ENCODE data around the gene RIBC2. TPM values are rescaled to one million over a fixed set of nuclear protein-coding genes. Genes with fewer than 3 reads are reported as not detected.

RIBC2 gene
- polyA plus RNA-seq, 3 donors = 7.2 to 7.7 (median 7.3) TPM

Other genes starting within 250 kb of the RIBC2 start
- 10 to 100 TPM; 52.0 to 60.3 (median 55.6) TPM for gene NUP50, start 249.8 kb upstream of the RIBC2 start, polyA plus RNA-seq (ENCODE audit: insufficient read length in 3 of 3)
- gene KIAA0930, start 172.8 kb upstream of the RIBC2 start, polyA plus RNA-seq (ENCODE audit: insufficient read length in 3 of 3) = 10 to 100 TPM; 20.3 to 30.6 (median 23.4) TPM
- gene UPK3A, start 128.7 kb upstream of the RIBC2 start, polyA plus RNA-seq (ENCODE audit: insufficient read length in 3 of 3) = 1 to 10 TPM in 1 of 3 donors, under 1 TPM in 2; 0.65 to 1.3 (median 0.95) TPM
- gene FAM118A, start 103.8 kb upstream of the RIBC2 start, polyA plus RNA-seq (ENCODE audit: insufficient read length in 3 of 3) = 10 to 100 TPM; 19.2 to 84.7 (median 35.0) TPM
- under 1 TPM; 0.13 to 0.32 (median 0.20) TPM for gene SMC1B, start 94 bp upstream of the RIBC2 start, polyA plus RNA-seq (ENCODE audit: insufficient read length in 3 of 3)
- 100 to 1,000 TPM in 1 of 3 donors, 10 to 100 TPM in 2; 92.0 to 152 (median 95.5) TPM for gene FBLN1, start 89.2 kb downstream of the RIBC2 start, polyA plus RNA-seq (ENCODE audit: insufficient read length in 3 of 3)

Data from renal cortex interstitium (tissue), 3 donors.